ENCODE data around the gene WDR6.
"Not testable (repeated sequence)": the region's sequence is repeated elsewhere in the genome, so short reads cannot be mapped to it uniquely, and the experiment has no call there.

Gene WDR6

GRCh38 chr3:48999085-48999858 is 7.9 kb upstream of the WDR6 start:
- no peak for DNase-seq (ENCODE audit: insufficient read length, low spot score)
- no peak for FAIRE-seq

DNA sequence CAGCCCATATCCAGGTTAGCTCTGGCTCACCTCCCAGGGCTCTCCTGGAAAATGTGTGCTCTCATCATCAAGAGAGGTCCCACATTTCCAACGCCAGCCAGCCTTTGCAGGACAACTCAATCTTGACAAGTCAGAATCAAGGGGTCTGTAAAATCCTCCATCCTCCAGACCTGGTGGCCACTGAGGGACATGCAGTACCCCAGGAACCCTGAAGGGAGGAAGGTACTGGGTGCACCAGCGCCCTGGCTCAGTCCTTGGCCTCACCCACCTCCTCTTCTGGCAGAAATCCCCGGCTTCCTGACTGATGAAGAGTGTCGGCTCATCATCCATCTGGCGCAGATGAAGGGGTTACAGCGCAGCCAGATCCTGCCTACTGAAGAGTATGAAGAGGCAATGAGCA is 6.0 kb upstream of the WDR6 start:
- no peak for DNase-seq (ENCODE audit: insufficient read length, low spot score)

More at GRCh38 chr3:48999085-48999858, 7.9 kb upstream of the WDR6 start:
- TF ChIP-seq POLR2AphosphoS5 (IDR thresholded peaks at IDR 0.05; ENCODE audit: low read depth, low read length) (0 out of 2 replicates have a peak, but pooled peaks have one; percentile 25), TAF1 (IDR thresholded peaks at IDR 0.05; ENCODE audit: low read depth, low read length) (no peak)

DNA sequence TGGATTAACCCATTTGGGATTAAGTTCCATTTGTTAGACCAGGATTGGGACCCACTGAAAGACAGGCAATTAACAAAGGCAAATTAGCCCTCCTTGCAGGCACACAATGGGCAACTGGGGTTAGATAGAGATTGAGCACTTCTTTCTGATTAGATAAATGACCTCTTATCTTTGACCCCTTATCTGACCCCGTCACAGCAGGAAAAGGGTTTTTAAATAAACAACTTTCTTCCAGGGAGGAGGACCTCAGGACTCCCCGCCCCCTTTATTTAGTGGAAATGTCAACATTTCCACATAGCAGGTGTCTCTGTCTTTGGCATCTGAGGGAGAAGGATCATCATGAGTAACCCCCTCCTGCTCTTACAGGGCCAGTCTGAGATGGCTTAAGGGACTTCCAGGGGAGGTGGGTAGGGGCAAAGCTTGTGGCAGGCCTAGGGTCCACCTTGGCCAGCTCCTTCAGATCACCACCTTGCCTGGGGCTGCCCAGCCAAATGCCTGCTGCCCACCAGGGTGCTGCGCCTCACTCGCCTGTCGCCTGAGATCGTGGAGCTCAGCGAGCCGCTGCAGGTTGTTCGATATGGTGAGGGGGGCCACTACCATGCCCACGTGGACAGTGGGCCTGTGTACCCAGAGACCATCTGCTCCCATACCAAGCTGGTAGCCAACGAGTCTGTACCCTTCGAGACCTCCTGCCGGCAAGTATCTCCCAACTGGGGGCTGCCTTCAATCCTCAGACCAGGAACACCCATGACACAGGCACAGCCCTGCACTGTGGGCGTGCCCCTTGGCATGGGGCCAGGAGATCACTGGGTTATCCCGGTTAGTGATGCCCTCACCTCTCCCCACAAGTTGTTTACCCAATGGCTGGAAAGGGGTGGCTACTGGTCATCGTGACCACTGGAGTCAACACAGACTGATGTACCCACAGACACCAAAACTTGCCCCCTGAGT is 2.6 kb upstream of the WDR6 start:
- TF ChIP-seq TAF1 (IDR thresholded peaks at IDR 0.05; ENCODE audit: low read depth, low read length) (no peak), POLR2AphosphoS5 (IDR thresholded peaks at IDR 0.05; ENCODE audit: low read depth, low read length) (no peak)
- DNase-seq (ENCODE audit: insufficient read length, low spot score) = no peak
- FAIRE-seq = no peak

More for the DNA sequence above, 6.0 kb upstream of the WDR6 start:
- no peak for FAIRE-seq
- TF ChIP-seq SPI1 (IDR thresholded peaks at IDR 0.05; ENCODE audit: low read depth, low read length) = no peak
- TF ChIP-seq POLR2AphosphoS5 (IDR thresholded peaks at IDR 0.05; ENCODE audit: low read depth, low read length) = no peak
- no peak for TF ChIP-seq PAX5 (IDR thresholded peaks at IDR 0.05; ENCODE audit: insufficient read depth, low read length, severe bottlenecking)
- no peak for TF ChIP-seq POLR2A (IDR thresholded peaks at IDR 0.05; ENCODE audit: low read depth, low read length)
- TF ChIP-seq POU2F2 (IDR thresholded peaks at IDR 0.05; ENCODE audit: low read depth, low read length) = no peak
- TF ChIP-seq TAF1 (IDR thresholded peaks at IDR 0.05; ENCODE audit: low read depth, low read length) = no peak

GRCh38 chr3:49005303-49005680 is 1.9 kb upstream of the WDR6 start:
- DNase-seq (ENCODE audit: insufficient read length, low spot score) (no peak), FAIRE-seq (no peak)
- TF ChIP-seq POU2F2 (IDR thresholded peaks at IDR 0.05; ENCODE audit: low read depth, low read length) (no peak), SPI1 (IDR thresholded peaks at IDR 0.05; ENCODE audit: low read depth, low read length) (no peak), POLR2A (IDR thresholded peaks at IDR 0.05; ENCODE audit: low read depth, low read length) (no peak), POLR2AphosphoS5 (IDR thresholded peaks at IDR 0.05; ENCODE audit: low read depth, low read length) (no peak), PAX5 (IDR thresholded peaks at IDR 0.05; ENCODE audit: insufficient read depth, low read length, severe bottlenecking) (no peak), TAF1 (IDR thresholded peaks at IDR 0.05; ENCODE audit: low read depth, low read length) (no peak)

DNA sequence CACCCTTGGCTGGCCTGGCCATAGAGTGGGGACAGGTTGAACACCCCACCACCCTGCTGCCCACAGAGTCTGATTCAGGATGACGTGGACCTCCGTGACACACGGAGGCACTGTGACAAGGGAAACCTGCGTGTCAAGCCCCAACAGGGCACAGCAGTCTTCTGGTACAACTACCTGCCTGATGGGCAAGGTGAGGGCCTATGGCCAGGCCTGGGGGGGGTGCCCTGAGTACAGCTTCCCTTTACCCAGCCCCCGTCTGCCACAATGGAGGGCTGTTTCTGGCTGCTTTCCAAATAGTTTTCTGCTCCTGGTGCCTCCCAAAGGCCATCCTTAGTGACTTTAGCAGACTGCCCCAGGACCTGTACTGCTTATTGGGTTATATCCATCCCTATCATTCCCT is 1.2 kb upstream of the WDR6 start:
- TF ChIP-seq POU2F2 (IDR thresholded peaks at IDR 0.05; ENCODE audit: low read depth, low read length) = no peak
- no peak for TF ChIP-seq POLR2A (IDR thresholded peaks at IDR 0.05; ENCODE audit: low read depth, low read length)
- TF ChIP-seq TAF1 (IDR thresholded peaks at IDR 0.05; ENCODE audit: low read depth, low read length) = no peak
- TF ChIP-seq POLR2AphosphoS5 (IDR thresholded peaks at IDR 0.05; ENCODE audit: low read depth, low read length) = no peak
- TF ChIP-seq PAX5 (IDR thresholded peaks at IDR 0.05; ENCODE audit: insufficient read depth, low read length, severe bottlenecking) = no peak
- TF ChIP-seq SPI1 (IDR thresholded peaks at IDR 0.05; ENCODE audit: low read depth, low read length) = no peak
- no peak for DNase-seq (ENCODE audit: insufficient read length, low spot score)
- no peak for FAIRE-seq

- no peak for FAIRE-seq
- DNase-seq (ENCODE audit: insufficient read length, low spot score) = no peak
- TF ChIP-seq POLR2A (IDR thresholded peaks at IDR 0.05; ENCODE audit: low read depth, low read length) (no peak), SPI1 (IDR thresholded peaks at IDR 0.05; ENCODE audit: low read depth, low read length) (no peak), POU2F2 (IDR thresholded peaks at IDR 0.05; ENCODE audit: low read depth, low read length) (no peak), PAX5 (IDR thresholded peaks at IDR 0.05; ENCODE audit: insufficient read depth, low read length, severe bottlenecking) (no peak), POLR2AphosphoS5 (IDR thresholded peaks at IDR 0.05; ENCODE audit: low read depth, low read length) (no peak), TAF1 (IDR thresholded peaks at IDR 0.05; ENCODE audit: low read depth, low read length) (no peak)
These were observed 653 bp upstream of the WDR6 start for GRCh38 chr3:49006408-49007067.

GRCh38 chr3:49007771-49008528 is 759 bp downstream of the WDR6 start:
- TF ChIP-seq POLR2AphosphoS5 (IDR thresholded peaks at IDR 0.05; ENCODE audit: low read depth, low read length) = no peak
- 0 out of 2 replicates have a peak, but pooled peaks have one; percentile 54 for TF ChIP-seq POU2F2 (IDR thresholded peaks at IDR 0.05; ENCODE audit: low read depth, low read length)
- no peak for TF ChIP-seq POLR2A (IDR thresholded peaks at IDR 0.05; ENCODE audit: low read depth, low read length)
- no peak for TF ChIP-seq PAX5 (IDR thresholded peaks at IDR 0.05; ENCODE audit: insufficient read depth, low read length, severe bottlenecking)
- no peak for TF ChIP-seq SPI1 (IDR thresholded peaks at IDR 0.05; ENCODE audit: low read depth, low read length)
- DNase-seq (ENCODE audit: insufficient read length, low spot score) (peak; percentile 80), FAIRE-seq (no peak)

DNA sequence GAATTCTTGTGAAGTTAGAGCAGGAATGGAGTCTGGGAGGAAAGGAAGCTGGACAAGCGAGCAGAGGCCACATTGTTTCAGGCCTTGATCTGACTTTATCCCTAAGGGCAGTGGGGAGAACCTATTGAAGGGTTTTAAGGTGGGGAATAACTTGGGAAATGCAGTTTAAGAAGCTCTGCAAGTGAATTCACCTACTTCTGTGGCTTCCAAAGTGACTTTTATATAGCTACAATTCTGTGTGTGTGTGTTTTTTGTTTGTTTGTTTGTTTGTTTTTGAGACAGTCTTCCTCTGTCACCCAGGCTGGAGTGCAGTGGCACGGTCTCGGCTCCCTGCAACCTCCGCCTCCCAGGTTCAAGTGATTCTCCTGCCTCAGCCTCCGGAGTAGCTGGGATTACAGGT is 1.4 kb downstream of the WDR6 start:
- FAIRE-seq; DNase-seq (ENCODE audit: insufficient read length, low spot score): not testable (repeated sequence)

DNA sequence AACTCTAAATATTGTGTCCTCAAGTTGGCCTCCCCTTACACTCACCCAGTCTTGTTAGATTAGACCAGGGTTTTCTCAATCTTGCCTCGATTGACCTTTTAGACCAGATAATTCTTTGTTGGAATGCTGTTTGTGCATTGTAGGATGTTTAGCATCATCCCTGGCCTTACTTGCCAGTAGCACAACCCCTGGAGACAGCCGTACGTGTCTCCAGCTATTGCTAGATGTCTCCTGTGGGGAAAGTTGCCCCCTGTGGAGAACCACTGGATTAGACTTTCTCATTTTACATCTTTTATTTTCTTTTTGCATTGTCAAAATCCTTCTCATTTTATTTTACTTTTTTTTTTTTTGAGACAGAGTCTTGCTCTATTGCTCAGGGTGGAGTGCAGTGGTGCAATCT is 2.2 kb downstream of the WDR6 start:
- FAIRE-seq (no peak), DNase-seq (ENCODE audit: insufficient read length, low spot score) (no peak)
- TF ChIP-seq SPI1 (IDR thresholded peaks at IDR 0.05; ENCODE audit: low read depth, low read length) = no peak
- TF ChIP-seq POLR2AphosphoS5 (IDR thresholded peaks at IDR 0.05; ENCODE audit: low read depth, low read length) = no peak
- no peak for TF ChIP-seq PAX5 (IDR thresholded peaks at IDR 0.05; ENCODE audit: insufficient read depth, low read length, severe bottlenecking)
- TF ChIP-seq POLR2A (IDR thresholded peaks at IDR 0.05; ENCODE audit: low read depth, low read length) = no peak
- TF ChIP-seq POU2F2 (IDR thresholded peaks at IDR 0.05; ENCODE audit: low read depth, low read length) = no peak
- TF ChIP-seq TAF1 (IDR thresholded peaks at IDR 0.05; ENCODE audit: low read depth, low read length) = no peak
